GM19467 (cell line): ENCODE results near the gene MALT1.

ENCODE experiments used
- ATAC-seq: cut with Tn5 transposase; IDR thresholded peaks from one replicate; pipeline ENCODE4 v1.9.1; 2021; ENCODE audit warnings: mild to moderate bottlenecking, moderate library complexity; ENCODE audit not compliant: unreplicated experiment

The MALT1 gene

DNA sequence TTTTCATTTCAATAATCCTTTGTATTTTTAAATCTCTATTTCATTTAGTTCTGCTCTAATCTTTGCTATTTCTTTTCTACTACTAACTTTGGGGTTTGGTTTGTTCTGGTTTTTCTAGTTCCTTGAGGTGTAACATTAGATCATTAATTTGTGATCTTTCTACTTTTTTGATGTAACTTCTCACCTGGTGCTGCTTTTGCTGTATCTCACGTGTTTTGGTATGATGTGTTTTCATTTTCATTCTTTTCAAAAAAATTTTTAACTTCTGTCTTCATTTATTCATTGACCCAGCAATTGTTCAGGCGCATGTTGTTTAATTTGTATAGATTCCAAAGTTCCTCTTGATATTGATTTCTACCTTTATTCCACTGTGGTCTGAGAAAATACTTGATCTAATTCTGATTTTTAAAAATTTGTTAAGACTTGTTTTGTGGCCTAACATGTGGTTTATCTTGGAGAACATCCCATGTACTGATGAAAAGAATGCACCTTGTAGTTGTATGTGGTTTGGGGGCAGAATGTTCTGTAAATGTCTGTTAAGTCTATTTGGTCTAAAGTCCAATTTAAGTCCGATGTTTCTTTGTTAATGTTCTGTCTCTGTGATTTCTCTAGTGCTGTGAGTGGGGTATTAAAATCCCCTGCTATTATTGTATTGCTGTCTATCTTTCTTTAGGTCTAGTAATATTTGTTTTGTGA lies 17.3 kb upstream of the MALT1 start:
- no peak for ATAC-seq

DNA sequence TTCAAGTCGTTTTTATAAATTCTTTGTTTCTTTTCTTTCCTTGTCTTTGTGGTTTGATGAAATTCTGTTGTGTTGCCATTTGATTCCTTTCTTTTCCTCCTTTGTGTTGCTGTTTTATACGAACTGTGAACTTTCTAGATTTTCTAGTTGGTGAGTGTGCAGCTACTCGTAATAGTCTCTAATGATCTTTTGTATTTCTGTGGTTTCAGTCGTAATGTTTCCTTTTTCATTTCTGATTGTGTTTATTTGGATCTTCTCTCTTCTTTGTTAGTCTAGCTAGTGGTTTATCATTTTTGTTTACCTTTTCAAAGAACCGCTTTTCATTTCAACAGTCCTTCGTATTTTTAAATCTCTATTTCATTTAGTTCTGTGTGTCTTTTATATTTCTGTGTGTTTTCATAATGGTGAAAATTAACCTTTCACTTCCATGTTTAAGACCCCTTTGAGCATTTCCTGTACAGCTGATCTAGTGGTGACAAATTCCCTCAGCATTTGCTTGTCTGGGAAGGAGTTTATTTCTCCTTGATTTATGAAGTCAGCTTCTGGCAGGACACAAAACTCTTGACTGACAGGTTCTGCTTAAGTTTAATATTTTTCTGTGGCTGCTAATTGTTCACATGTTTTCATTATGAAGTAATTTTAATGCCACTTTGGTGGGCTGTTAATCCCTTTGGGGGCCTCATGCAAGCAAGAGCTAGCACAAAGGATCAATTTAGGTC lies 16.2 kb upstream of the MALT1 start:
- no peak for ATAC-seq

DNA sequence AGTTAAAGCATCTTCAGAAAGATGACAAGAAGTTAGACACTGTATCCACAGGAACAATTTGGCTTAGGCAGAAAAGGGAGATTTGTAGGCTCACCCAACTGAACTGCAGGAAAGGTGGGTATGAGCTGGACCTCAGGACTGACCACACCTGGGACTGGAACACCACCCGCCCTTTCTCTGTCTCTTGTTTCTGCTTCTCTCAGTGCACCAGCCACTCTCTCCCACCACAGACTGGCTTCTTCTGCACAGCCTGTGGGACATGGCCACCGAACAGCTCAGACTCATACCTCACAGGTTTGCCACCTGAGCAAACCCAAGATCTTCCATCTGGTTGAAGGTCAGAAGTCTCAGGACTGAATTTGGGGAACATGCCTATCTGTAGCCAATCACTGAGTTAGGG lies 14.2 kb upstream of the MALT1 start:
- no peak for ATAC-seq

DNA sequence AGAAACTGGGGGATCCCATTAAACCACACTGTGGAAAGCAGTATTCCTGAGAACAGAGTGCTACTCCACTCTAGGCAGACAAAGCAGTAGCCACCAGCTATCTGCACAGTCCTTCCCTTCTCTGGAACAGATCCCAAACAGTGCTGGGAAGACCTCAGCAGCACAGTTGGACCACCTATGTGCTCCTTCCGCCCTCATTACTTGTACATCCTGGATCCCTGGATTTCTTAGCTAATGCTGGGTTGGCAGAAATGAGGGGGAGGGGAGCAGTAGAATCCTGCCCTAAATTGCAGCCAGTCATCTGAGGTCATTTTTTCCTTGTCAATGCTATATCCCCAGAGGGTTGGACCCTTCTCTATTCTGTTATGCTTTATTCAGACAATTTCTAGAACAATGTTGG lies 13.8 kb upstream of the MALT1 start:
- no peak for ATAC-seq

DNA sequence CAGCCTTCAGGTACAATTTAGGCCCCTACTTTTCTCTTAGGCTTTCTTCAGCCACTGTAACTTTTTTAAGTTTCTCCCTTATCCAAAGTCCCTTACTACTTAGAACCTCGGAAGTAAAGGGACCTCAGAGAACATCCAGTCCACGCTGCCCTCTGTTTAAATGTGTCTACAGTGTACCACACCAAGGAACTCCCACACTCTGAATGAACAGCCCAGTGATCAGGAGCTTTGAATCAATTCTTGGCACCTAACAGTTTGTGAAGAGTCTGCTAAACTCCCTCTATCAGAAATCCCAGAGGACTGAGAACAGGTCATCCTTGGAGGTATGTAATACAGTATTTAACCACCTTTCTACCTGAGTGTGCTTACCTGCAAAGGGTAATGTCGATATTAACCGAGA lies 11.6 kb upstream of the MALT1 start:
- ATAC-seq = no peak

DNA sequence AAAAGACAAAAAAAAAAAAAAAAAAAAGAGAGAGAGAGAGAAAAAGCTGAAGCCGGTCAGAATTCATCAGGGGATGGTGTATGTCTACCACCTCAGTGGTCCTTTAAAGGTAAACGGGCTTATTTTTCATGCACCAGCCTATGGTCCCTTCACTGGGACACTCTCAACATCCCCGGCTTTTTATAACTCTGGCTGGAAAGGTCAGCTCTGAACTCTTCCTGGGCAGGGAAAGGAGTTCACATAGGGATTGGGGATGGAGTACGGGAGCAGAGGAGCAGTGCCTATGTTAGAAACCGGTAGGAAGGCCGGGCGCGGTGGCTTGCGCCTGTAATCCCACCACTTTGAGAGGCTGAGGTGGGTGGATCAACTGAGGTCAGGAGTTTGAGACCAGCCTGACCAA lies 10.3 kb upstream of the MALT1 start:
- ATAC-seq = no peak

DNA sequence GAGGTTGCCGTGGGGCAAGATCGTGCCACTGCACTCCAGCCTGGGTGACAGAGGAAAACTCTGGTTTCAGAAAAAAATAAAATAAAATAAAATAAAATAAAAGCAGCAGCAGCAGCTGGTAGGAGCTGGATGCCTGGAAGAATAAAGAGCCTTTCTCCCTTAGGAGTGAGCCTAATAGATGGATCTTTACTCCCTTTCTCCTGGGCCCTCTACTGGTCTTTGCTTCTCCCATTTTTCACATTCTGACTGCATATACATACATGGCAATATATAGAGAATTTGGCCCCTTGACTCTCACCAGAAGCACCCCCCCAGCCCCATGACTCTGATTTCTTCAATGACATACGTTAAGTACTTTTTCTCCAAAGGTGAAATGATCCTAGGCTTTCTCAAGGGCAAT lies 9.8 kb upstream of the MALT1 start:
- no peak for ATAC-seq

DNA sequence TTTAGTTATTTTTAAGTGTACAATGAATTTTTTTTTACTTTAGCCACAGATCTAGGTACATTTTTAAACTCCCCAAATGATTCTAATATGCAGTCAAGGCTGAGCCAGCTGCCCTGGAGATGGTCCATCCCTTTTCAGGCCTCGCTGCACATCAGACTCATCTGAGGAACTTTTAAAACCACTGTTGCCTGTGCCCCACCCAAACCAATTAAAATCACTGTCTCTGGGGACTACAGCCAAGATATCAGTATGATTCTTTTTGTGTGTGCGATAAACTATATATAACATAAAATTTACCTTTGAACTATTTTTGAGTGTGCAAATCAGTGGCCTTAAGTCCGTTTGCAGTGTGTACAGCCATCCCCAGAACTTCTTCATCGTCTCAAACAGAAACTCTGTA lies 9.1 kb upstream of the MALT1 start:
- no peak for ATAC-seq

DNA sequence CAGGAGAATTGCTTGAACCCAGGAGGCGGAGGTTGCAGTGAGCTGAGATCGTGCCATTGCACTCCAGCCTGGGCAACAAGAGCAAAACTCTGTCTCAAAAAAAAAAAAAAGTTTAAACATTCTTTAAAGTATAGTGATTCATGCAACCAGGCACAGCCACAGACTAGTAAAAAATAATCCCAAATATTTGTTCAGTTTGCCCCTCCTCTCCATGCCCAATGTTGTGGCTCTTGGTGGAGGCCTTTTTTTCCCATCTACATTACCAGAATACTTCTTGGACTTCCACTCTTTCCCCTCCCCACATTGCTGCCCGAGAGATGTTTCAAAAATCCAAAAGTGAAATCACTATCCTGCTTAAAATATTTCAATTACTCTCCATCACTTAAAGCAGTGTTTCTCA lies 5.1 kb upstream of the MALT1 start:
- ATAC-seq = no peak

DNA sequence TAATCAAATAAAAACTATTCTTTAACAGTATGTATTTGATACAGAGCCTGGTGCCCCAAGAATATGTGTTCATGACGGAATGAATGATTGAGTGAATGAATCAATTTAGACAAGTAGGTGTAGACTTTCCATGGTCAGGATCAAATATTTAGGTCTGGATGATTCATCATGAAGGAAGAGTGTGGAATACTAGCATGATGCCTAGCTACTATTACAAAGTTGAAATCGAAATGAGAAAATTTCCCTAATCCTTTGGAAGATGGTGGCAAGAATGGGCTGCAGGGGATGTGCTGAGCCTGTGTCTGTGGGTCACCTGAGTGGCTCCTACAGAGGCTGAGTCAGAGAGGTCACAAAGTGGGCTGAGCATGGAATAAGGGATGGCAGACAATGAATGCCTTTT lies 3.1 kb upstream of the MALT1 start:
- no peak for ATAC-seq

DNA sequence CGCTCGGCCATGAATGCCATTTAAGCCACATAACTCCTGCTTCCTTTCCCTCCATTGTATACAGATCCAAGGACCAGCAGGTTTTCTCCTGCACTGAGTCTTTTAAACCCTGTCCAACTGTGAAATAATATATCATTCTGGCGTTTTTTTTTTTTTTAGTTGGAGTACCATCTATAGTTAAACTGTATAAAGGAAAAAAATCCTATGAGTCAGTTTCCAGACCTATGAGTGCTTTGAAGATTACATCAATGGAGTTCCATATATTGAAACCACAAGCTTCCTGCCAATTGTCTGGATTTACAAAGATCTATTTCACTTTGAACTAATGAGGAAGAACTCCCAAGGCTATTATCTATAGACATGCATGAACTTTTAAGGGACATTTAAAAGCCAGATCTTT lies 2.4 kb upstream of the MALT1 start:
- ATAC-seq = no peak

DNA sequence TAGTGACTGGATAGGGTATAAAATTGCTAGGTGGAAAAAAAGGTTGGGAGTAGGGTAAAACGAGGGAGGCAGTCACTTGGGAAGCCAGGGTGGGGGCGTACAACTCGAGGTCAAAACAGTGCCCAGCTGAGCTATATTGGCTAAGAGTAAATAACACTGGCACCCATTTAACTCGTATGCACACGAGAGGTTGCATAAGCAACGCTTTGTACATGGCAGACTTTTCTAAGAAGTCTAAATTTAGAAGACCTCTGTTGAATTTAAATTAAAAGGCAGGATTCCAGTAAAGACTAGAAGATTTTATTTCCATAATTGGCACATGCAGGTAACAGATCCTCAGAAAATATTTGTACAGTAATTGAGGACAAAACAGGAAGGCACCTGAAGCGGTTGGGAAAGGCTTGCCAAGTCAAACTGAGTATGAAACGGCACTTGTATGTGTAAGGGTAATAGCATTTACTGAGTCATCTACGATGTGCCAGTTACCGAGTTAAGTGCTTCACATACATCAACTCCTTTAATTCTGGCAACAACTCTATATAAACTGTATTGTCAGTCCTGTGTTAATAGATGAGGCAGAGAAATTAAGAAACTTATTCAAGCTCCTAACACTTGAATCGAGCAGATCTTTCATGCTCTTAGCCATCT lies 1.4 kb upstream of the MALT1 start:
- no peak for ATAC-seq

DNA sequence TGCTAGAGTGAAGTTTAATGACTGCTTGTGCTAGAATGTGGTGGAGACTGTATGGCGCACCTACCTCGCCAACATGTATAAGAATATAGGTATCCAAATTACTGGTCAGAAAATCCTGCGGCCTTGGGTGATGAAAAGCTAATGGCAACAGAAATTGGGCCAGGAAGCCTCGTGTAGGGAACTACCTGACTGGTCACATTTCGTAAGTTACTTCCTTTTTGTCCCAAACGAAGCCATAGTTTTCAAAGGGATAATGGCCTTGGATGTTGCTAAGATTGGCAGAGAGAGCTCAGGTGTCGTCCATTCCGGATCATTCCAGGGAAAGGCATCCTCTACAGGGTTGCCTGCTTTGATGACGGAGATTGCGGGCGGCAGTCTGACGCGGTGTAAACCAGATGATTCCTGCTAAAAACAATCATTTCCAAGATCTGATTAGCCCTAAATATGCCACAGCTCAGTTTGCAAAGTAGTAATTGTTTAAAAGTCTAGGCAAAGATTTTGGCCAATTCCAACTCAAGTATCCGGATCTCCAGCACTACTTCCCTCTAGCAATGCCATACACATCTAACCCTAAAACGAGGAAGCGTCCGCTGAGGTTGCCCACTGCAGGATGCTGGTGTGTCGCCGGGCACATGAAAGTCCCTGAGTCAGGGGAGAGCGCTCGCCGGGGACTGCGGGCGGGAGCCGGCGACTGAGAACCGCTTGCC lies 708 bp upstream of the MALT1 start:
- ATAC-seq = no peak

DNA sequence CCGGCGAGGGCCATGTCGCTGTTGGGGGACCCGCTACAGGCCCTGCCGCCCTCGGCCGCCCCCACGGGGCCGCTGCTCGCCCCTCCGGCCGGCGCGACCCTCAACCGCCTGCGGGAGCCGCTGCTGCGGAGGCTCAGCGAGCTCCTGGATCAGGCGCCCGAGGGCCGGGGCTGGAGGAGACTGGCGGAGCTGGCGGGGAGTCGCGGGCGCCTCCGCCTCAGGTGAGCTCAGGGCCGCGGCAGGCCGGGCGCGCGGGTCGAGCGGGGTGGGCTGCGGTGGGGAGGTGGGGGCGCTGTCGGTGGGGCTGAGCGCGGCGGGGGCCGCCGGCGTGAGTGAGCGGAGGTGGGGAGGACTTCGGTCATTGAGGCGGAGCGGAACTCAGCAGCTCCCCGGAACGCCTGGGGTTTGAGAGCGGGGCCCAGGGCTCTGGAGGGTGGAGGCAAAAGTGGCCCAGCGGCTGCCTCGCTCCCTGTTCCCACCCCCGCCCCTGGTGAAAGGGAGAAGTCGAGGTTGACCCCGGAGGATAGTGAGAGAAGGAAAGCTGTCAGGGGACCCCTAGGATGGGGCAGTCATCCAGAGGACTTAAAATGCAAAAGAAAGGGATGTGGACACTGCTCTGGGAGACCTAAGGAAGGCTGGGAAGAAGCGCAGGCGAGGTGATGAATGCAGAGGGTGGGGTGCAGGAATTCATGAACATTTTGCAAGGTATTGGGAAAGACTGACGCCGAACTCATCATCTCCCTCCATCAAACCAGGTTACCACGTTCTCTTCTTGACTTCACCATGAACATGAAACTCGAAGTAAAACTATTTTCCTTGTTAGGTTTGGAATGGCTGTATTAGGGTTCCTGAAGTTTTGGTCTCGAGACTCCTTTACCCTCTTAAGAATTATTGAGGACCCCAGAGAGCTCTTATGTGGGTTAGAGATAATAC lies 633 bp downstream of the MALT1 start:
- ATAC-seq = peak; percentile 26

DNA sequence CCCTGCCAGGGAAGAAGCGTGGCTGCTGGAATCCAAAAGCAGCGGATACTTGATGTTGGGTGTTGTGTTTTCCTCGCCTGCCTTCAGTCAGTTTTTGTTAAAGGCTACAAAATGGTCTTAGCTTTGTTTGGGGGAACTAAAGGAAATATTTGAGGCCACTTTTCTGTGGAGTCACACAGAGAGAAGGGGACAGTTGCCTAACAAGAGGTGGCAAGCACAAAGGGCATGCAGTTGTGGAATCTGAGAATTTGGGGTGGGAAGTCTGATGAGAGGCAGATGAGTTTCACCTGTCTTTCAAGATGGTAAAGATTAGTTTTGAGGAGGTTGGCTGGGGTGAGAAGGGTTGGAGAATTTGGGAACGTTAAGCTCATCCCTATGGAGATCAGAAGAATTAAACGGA lies 2.9 kb downstream of the MALT1 start:
- ATAC-seq = no peak

DNA sequence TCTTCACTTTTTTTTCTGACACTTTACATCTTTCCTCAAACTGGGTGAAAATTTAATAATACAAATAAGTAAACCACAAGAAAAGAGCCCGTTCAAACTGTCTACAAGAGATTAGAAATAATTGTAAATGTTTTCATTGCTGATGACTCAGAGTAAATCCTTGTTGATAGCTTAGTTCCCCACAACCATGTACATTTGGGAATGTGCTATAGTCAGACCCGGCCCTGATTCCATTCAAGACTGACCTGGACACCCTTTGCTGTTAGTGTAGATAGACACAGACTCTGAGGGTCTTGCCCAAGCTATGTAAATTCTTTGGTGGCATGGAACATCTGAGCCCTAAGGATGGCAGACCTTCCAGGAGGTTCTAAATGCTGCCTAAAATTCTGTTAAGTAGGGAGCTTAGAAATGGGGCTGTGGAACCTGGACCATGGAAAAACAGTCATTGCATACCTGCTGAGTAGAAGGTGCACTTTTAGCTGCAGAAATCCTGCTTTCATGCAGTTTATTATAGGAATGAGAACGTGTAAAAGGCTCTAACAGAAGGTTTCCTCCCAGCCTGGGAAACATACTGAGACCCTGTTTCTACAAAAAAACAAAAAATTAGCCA lies 3.7 kb downstream of the MALT1 start:
- no peak for ATAC-seq

DNA sequence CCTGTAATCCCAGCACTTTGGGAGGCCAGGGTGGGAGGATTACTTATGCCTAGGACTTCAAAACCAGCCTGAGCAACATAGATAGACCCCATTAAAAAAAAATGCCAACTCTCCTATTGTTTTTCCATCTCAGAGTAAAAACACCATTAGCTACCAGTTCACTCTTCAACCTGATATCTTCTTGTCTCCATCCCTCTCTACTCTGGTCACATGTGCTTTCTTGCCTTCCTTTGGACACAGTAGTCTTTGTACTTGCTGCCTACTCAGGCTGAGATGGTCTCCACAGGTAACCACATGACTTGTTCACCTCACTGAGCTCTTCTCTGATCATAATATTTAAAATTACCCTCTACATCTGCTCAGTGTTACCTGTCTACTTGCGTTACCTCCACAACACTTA lies 5.0 kb downstream of the MALT1 start:
- no peak for ATAC-seq

DNA sequence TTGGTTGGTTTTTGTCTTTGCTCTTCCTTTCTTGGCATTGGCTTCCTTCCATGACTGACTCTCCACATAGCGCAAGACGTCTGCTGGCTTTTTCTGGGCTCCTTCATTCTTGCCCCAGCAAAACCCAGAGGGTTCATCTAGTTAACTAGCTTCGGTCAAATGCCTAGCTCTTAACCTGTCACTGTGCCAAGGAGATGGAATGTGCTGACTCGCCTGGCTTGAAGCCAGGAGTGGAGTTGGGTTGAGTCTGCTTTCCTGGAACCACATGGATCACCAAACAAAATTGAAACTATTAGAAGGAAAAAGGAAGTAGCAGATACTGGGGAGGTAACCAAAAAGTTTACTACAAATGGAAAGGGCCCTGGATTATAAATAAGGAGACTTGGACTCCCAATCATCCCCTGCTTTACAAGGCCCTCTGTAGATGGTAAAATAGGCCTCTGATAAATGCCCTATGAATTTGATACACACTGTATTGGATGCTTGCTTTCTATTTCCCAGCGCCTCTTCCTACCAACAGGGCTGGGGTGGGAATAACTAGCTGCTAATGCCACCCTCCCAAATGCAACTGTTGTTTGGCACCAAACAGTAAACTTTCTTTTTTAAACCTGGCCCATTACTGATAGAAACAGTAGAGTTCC lies 11.3 kb downstream of the MALT1 start:
- no peak for ATAC-seq

DNA sequence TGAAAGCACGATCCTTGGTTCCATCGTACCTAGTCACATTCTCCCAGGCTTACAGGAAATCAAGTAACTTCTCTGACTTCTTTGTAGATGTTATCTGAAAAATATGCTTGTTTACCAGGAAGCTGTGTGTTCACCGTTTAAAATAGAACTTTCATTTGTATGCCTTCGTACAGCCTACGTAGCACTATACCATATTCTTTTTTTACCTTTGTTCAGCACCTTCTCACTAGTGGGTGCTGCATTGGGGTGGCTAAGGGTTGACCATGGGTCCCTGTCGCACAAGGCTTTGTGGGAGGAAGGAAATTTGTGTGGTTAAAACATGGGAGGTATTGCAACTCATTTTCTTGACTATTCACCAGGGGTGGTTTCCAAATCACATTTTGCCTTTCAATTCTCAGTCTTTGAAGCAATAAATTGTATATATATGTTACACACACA lies 16.6 kb downstream of the MALT1 start:
- ATAC-seq = peak; percentile 68

DNA sequence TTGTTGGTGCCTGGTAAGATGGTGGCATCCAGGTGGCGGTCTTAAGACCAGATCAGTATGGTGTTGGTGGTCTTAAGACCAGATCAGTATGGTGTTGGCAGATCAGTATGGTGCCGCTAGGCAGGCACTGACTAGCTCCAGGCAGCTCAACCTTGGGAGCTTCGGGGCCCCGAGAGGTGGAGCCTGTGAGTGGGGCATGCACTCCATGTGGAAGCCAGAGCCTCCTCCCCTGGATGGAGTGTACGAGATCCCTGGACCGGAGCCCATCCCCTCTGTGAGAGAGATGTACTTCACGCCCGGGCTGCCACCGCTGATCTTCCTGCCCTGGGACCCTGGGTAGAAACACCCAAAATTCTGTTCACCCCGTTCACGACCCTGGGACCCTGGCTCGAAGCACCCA lies 19.0 kb downstream of the MALT1 start:
- no peak for ATAC-seq
